Activated naive CD4-positive, alpha-beta T cell treated with anti-CD3 and anti-CD28 coated beads, Interleukin-2, amount 50 U/mL, for 24 hours (primary cell): ENCODE data around the gene EMILIN2.

Experiments
- H3K27ac Mint-ChIP-seq: one replicate; pipeline ENCODE4 v1.8.0; 2021; ENCODE audit warnings: mild to moderate bottlenecking, mixed read lengths
- H3K27me3 Mint-ChIP-seq: one replicate; pipeline ENCODE4 v1.8.0; 2021; ENCODE audit warnings: mixed read lengths
- H3K36me3 Mint-ChIP-seq: one replicate; pipeline ENCODE4 v1.8.0; 2021; ENCODE audit warnings: mixed read lengths
- H3K4me1 Mint-ChIP-seq: one replicate; pipeline ENCODE4 v1.8.0; 2021; ENCODE audit warnings: mixed read lengths
- H3K4me3 Mint-ChIP-seq: one replicate; pipeline ENCODE4 v1.8.0; 2021; ENCODE audit warnings: mild to moderate bottlenecking, mixed read lengths
- H3K9me3 Mint-ChIP-seq: one replicate; pipeline ENCODE4 v1.8.0; 2021; ENCODE audit warnings: mixed read lengths

EMILIN2 gene

DNA sequence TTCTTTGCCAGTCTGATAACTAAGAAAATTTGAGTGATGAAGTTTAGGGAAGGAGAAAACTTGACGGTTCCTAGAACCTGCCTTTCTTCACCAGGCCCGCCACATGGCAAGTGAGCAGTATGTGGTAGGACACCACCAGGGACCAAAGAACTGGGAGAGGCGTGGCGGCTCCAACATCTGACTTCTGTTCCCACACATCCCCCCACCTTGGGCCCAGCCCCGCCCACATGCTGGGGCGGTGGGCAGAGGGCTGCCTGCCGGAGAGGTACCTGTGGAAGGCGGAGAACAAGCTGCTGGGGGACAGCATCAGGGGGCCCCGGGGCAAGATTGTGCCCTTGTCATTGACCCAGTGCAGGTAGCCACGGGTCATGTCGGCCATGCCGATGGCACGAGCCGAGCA is 75.0 kb downstream of the EMILIN2 start:
- no peak overlapping the region for H3K4me3 Mint-ChIP-seq
- no peaks in the 10 kb centered on the region for H3K9me3 Mint-ChIP-seq
- H3K27ac Mint-ChIP-seq, result no peak overlapping the region
- peaks cover 15% of the 10 kb centered on the region for H3K4me1 Mint-ChIP-seq
- peaks cover 12% of the 10 kb centered on the region for H3K36me3 Mint-ChIP-seq
- no peaks in the 10 kb centered on the region for H3K27me3 Mint-ChIP-seq

DNA sequence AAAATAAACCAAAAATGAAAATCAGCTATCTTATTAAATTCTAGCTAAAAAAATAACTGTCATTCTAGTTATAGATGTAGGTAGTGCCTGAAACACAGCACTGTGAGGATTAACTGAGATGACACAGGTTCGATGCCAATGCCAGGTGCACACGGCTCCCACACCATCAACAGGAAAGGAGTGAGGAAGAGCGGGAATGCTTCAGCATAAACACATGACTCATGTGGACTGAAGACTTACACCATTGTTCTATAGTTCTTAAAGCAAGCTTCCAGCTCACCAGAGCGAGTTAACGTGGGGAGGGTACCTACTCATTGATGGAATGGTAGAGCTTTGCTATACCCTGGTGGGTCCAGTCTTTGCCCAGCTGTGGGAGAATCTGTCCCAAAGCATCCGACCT is 76.7 kb downstream of the EMILIN2 start:
- Mint-ChIP-seq H3K9me3 (no peaks in the 10 kb centered on the region), H3K4me1 (no peaks in the 10 kb centered on the region), H3K27ac (no peak overlapping the region), H3K4me3 (no peak overlapping the region), H3K36me3 (peaks cover 11% of the 10 kb centered on the region), H3K27me3 (no peaks in the 10 kb centered on the region)

DNA sequence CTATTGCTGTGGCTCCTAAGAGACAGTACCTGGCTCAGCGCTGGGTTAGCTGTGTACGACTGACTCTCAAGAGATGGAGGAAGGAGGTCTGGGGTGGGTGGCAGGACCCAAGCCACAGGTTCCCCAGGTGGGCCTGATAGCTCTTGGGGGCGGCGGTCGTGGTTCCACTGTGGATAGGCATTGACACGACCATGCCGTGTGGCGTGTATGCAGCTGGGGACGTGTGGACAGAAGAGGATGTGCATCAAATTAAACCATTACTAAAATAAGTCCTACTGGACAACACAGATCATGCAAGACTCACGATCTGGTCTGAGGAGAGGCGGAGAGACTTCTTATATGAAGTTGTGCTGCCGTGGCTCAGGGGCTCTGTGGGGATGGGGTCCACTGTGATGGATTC is 78.1 kb downstream of the EMILIN2 start:
- H3K4me1 Mint-ChIP-seq, result no peaks in the 10 kb centered on the region
- H3K9me3 Mint-ChIP-seq, result no peaks in the 10 kb centered on the region
- no peaks in the 10 kb centered on the region for H3K27me3 Mint-ChIP-seq
- peaks cover 12% of the 10 kb centered on the region for H3K36me3 Mint-ChIP-seq
- H3K27ac Mint-ChIP-seq, result peak overlapping the region; percentile 51
- no peak overlapping the region for H3K4me3 Mint-ChIP-seq

DNA sequence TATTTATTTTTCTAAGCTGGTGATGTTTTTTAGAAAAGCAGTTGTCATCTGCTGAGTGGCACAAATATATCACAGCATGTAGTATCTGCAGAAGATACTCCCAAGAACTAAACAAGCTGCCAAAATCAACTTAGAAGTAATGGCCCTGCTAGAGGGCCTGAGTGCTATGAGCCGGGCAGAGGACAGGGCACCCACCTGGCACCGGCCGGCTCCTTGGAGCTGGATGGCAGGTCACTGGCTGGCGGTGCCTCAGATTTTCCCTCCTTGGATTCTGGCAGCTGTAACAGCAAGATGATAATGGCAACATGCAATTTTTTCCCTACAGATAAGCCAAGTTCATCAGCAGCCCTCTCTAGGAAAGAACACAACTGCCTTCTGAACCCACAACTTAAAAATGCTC is 79.7 kb downstream of the EMILIN2 start:
- H3K4me3 Mint-ChIP-seq, result no peak overlapping the region
- no peaks in the 10 kb centered on the region for H3K9me3 Mint-ChIP-seq
- H3K27ac Mint-ChIP-seq, result peak overlapping the region; percentile 23
- peaks cover 13% of the 10 kb centered on the region for H3K36me3 Mint-ChIP-seq
- H3K27me3 Mint-ChIP-seq, result no peaks in the 10 kb centered on the region
- no peaks in the 10 kb centered on the region for H3K4me1 Mint-ChIP-seq

DNA sequence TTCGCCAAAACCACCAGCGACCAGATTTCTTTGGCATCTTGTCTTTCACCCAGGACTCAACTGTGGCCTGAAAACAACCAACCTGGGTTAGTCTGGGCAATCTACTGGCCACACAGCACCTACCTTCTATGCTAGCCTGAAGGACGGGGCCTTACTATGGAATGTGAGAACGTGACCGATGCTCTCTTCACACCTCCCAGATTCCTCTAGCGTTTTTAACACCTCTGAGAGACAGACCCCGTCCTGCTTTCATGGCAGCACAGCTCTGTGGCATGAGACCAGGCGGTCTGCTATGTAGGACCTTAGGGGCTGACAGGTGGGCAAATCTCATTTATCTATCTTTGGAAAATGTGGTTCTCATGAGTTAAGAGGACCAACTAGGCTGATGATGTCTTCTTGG is 80.9 kb downstream of the EMILIN2 start:
- no peak overlapping the region for H3K4me3 Mint-ChIP-seq
- H3K9me3 Mint-ChIP-seq, result no peaks in the 10 kb centered on the region
- H3K36me3 Mint-ChIP-seq, result peaks cover 13% of the 10 kb centered on the region
- peaks cover 7% of the 10 kb centered on the region for H3K4me1 Mint-ChIP-seq
- no peaks in the 10 kb centered on the region for H3K27me3 Mint-ChIP-seq
- no peak overlapping the region for H3K27ac Mint-ChIP-seq

DNA sequence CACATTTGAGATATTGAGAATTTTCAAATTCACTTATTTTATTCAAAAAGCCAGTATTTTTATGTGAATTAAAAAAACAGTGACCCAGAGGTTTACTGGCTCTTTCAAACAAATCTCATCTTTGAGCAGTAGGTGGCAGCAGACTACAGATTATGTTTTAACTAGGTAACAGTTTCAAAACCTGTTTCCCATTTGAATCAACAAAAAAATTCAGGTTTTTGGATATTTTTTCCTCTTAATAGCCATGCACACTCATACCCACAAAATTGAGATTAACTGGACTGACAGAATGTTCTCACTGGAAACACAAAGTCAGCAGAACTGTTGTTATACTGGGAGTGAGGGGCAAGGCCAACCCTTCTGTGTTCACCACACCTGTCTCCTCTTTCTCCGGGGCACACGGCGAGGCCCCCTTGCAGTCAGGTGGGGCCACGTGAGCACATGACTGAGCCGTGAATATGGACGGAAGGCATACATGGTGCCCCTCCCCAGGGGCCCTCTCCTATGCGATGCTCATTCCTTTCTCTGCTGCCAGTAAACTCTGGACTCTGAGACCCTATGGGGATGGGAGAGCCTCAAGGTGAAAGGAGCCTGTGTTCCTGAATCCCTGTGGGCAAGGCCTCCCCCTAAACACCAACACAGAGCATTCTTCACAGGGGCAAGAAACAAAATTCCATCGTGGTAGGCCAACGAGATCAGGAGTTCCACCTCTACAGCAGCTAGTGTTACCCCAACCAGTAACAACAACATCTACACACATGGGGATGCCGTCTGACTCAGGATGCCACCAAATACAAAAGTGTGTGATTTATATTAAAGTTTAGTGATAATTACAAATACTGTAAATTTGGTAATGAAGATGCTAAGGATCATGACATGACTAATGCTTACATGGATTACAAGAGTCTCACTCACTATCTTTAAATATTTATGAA is 85.7 kb downstream of the EMILIN2 start:
- H3K27ac Mint-ChIP-seq, result peak overlapping the region; percentile 86
- H3K36me3 Mint-ChIP-seq, result peaks cover 14% of the 10 kb centered on the region
- H3K4me1 Mint-ChIP-seq, result peaks cover 46% of the 10 kb centered on the region
- no peaks in the 10 kb centered on the region for H3K27me3 Mint-ChIP-seq
- H3K4me3 Mint-ChIP-seq, result peak overlapping the region; percentile 38
- H3K9me3 Mint-ChIP-seq, result no peaks in the 10 kb centered on the region

DNA sequence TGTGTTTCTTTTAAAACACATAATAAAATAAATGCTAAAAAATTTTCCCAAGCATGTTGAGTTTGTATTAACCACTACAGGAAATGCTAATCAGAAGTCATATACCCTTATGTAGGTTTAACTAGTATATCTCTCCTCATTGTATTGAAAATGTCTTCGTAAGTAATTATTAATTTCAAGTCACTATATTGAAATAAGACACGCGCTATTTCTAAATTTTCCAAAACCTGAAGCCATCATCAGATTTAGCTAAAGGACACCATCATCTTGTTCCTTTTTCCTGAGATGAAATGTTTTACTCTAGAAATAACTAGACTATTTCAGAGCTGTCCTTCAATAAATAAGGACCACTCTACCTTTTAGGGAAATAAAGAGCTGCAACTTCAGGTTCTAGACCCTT is 87.2 kb downstream of the EMILIN2 start:
- no peaks in the 10 kb centered on the region for H3K9me3 Mint-ChIP-seq
- H3K36me3 Mint-ChIP-seq, result peaks cover 17% of the 10 kb centered on the region
- peaks cover 50% of the 10 kb centered on the region for H3K4me1 Mint-ChIP-seq
- H3K4me3 Mint-ChIP-seq, result no peak overlapping the region
- no peaks in the 10 kb centered on the region for H3K27me3 Mint-ChIP-seq
- peak overlapping the region; percentile 59 for H3K27ac Mint-ChIP-seq

DNA sequence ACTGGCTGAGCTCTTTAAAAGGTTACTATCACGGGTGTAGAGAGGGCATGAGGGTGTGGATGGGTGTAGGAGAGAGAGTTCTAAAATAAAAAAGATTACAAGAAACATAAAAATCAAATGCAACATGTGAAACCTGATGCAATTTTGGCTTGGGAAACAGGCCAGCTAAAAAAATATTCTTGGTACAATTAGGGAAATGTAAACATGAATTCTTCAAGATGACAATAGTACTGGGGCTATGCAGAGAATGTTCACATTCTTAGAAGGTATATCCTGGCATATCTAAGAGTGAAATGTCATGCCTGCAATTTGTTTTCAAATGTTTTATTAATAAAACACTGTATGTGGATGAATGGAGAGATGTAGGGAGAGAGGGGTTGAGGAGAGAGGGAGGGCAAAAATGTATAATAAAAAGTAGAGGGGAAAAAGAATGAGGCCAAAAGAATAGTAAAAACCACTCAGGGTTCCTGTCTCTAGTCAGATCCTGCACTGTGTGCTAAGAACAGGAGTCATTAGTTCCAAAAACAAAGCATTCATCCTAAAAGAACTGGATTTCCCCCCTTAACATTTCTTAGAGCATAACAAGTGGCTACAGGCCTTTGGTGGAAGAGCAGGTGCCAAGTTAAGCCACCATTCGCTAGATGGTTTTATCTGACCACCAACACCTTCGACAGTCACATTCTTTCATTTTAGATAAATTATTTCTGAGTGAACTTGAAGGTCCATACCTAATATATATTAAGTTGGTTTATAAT is 88.8 kb downstream of the EMILIN2 start:
- Mint-ChIP-seq H3K27me3 (no peaks in the 10 kb centered on the region), H3K4me1 (peaks cover 59% of the 10 kb centered on the region), H3K36me3 (peaks cover 11% of the 10 kb centered on the region), H3K9me3 (no peaks in the 10 kb centered on the region), H3K27ac (peak overlapping the region; percentile 94), H3K4me3 (no peak overlapping the region)

DNA sequence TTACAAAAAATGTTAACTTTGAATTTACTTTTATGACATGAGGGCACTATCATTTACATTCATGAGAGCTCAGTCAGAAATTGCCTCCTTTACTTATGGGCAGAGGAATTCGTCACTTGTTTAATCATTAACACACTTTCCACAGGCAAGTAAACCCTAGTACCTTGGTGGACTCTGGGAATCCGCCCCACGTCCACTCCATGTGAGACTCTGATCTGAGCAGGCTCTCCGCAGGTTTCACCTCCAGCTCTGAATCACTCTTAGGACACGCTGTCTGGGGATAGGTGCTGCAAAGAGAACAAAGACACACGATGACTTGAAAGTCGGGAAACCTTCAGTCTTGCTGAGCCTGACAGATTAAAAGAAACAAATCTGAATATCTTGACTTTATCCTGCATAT is 92.5 kb downstream of the EMILIN2 start:
- Mint-ChIP-seq H3K27ac (peak overlapping the region; percentile 26), H3K27me3 (no peaks in the 10 kb centered on the region), H3K9me3 (no peaks in the 10 kb centered on the region), H3K4me3 (no peak overlapping the region), H3K36me3 (peaks cover 9% of the 10 kb centered on the region), H3K4me1 (peaks cover 54% of the 10 kb centered on the region)

DNA sequence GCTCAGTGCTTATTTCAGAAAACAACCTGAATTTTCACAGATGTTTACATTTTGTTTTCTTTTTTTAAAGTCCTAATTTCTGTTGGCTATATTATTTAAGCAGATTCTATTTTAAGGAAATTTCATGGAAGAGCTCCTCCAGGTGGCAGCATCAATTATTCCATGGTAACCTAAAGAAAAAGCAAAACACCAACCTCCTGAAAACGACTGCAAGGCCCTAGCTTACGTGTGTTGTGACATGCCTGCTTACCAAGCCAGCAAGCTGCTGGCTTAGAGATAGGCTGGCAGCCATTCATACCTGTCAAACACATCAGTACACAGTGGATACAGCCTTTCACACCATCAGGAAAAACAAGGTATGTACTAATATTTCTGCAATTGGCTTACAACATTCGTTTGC is 101.2 kb downstream of the EMILIN2 start:
- Mint-ChIP-seq H3K27me3 (no peaks in the 10 kb centered on the region), H3K9me3 (no peaks in the 10 kb centered on the region), H3K4me1 (peaks cover 65% of the 10 kb centered on the region), H3K36me3 (peaks cover 24% of the 10 kb centered on the region), H3K27ac (no peak overlapping the region), H3K4me3 (no peak overlapping the region)

DNA sequence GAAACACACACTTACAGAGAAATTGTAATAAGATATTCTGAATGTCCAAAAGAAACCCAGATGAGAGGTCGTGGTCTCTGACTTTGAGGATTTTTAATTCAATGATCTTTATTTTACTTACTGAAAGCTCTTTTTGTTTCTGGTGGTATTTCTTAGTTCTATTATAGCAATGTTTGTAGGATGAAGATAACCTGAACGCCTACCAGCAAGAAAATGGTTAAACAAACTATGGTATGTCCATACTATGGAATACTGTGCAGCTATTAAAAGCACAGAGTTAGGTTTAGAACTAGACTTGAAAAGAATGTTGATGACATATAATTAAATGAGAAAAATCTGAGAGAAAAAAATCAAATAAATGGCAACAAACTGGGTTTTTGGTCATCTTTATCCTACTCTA is 105.8 kb downstream of the EMILIN2 start:
- H3K27ac Mint-ChIP-seq, result peak overlapping the region; percentile 69
- H3K27me3 Mint-ChIP-seq, result no peaks in the 10 kb centered on the region
- no peaks in the 10 kb centered on the region for H3K9me3 Mint-ChIP-seq
- H3K4me3 Mint-ChIP-seq, result no peak overlapping the region
- peaks cover 31% of the 10 kb centered on the region for H3K36me3 Mint-ChIP-seq
- peaks cover 88% of the 10 kb centered on the region for H3K4me1 Mint-ChIP-seq

DNA sequence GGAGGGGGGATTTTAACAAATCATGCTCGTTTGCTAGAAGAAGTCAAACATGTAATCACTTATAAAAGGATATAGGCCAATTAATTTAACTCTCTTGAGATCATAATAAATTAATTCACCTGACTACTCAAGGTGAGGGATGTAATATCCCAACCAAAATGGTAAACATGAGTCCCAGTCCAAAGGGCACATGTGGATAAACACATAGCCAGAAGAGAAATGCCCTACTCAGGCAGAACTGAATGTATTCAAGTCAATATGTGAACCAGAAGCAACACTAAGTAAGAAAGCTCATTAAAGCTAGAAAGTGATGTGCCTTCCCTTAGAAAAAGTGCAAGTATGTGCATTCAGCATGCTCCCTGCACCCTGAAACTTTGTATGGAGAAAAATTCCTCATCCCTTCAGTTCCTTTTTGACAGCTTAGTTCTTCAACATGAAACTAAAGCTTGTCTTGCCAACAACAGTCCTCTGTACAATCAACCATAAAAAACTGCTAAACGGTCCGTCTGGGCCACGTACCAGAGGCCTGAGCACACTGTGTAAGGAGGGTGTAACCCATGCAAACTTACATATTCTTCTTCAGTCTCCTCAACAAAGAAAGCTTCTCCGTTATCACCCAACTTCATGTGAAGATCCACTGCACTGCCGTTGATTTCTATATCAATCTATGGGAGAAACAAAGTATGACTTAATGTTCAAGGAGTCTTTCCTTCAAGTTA is 107.3 kb downstream of the EMILIN2 start:
- Mint-ChIP-seq H3K27ac (peak overlapping the region; percentile 86), H3K27me3 (no peaks in the 10 kb centered on the region), H3K36me3 (peaks cover 31% of the 10 kb centered on the region), H3K9me3 (no peaks in the 10 kb centered on the region), H3K4me1 (peaks cover 90% of the 10 kb centered on the region), H3K4me3 (no peak overlapping the region)

DNA sequence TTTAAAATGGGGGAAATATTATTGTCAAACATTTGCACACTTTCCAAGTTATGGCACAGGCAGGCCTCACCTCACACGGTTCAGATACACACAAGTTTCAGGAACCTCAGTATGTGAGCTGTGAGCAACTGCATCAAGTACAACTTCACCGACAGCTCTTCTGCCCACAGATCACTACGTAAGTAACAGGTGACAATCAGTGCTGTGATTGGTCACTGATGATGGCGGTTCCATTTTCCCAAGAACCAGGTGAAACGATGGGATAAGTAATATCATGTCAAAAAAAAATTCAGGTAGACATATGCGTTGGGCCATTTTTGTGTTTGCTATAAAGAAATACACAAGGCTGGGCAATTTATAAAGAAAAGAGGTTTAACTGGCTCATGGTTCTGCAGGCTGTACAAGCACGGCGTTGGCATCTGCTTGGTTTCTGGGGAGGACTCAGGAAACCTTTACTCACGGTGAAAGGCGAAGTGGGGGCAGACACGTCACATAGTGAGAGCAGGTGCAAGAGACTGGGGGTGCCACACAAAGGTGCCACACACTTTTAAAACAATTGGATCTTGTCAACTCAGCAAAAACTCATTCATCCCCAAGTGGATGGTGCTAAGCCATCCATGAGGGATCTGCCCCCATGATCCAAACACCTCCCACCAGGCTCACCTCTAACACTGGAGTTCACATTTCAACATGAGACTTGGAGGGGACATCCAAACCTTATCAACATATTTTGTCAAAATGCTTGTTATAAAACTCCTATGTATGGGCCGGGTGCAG is 108.3 kb downstream of the EMILIN2 start:
- peaks cover 88% of the 10 kb centered on the region for H3K4me1 Mint-ChIP-seq
- no peaks in the 10 kb centered on the region for H3K9me3 Mint-ChIP-seq
- peaks cover 29% of the 10 kb centered on the region for H3K36me3 Mint-ChIP-seq
- peak overlapping the region; percentile 82 for H3K4me3 Mint-ChIP-seq
- H3K27me3 Mint-ChIP-seq, result no peaks in the 10 kb centered on the region
- peak overlapping the region; percentile 98 for H3K27ac Mint-ChIP-seq

DNA sequence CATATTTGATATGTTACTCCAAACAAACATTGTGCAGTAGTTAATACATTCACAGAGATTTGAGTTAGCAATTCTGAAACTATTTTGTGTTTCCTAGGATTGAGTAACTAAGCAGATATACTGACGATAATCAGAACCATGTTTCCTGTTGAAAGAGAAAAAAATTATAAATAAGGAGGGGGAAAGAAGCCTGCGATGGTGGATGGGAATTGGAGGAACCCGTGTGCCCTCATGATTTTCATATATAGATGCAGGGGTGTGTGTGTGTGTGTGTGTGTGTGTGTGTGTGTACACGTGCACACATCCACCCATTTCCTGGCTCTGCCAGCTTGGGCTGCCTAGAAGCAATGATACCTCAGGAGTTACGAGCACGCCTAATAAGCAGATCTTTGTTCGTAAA is 109.2 kb downstream of the EMILIN2 start:
- Mint-ChIP-seq H3K27ac (peak overlapping the region; percentile 98), H3K4me1 (peaks cover 86% of the 10 kb centered on the region), H3K27me3 (no peaks in the 10 kb centered on the region), H3K9me3 (no peaks in the 10 kb centered on the region), H3K36me3 (peaks cover 21% of the 10 kb centered on the region), H3K4me3 (peak overlapping the region; percentile 82)

DNA sequence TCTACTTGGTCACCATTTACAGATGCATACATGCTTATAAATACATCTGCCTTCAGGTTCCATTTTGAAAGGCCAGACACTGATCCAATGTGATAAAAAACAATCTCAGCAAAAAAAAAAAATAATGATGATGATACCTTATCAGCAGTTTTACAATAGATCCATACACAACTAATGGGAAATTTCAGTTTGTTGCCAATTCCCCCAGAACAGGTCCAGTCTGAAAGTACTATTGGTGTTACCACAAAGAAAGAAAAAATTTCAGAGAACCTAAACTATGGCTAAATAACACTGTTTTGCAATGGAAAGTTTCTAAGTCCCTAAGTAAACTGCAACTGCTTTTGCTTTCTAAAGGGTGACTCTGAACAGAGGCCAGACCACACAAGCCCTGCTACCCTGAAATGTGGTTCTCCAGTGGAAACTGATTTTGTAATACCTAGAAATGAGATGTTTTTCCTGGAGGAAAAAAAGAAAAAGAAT is 112.1 kb downstream of the EMILIN2 start:
- H3K4me3 Mint-ChIP-seq, result peak overlapping the region; percentile 81
- no peaks in the 10 kb centered on the region for H3K27me3 Mint-ChIP-seq
- peaks cover 4% of the 10 kb centered on the region for H3K9me3 Mint-ChIP-seq
- peaks cover 92% of the 10 kb centered on the region for H3K4me1 Mint-ChIP-seq
- peak overlapping the region; percentile 98 for H3K27ac Mint-ChIP-seq
- H3K36me3 Mint-ChIP-seq, result peaks cover 18% of the 10 kb centered on the region
